ENCODE measurements around the gene PDE3B. TPM values are rescaled to one million over a fixed set of nuclear protein-coding genes. Genes with fewer than 3 reads are reported as not detected.

Gene PDE3B
- total and polyA plus RNA-seq, 9 of the 15 experiments (the other 6 are each of a cell fraction or from before 2014, with no cell fraction given): 2.3 to 22.5 (median 12.2) TPM

DNA sequence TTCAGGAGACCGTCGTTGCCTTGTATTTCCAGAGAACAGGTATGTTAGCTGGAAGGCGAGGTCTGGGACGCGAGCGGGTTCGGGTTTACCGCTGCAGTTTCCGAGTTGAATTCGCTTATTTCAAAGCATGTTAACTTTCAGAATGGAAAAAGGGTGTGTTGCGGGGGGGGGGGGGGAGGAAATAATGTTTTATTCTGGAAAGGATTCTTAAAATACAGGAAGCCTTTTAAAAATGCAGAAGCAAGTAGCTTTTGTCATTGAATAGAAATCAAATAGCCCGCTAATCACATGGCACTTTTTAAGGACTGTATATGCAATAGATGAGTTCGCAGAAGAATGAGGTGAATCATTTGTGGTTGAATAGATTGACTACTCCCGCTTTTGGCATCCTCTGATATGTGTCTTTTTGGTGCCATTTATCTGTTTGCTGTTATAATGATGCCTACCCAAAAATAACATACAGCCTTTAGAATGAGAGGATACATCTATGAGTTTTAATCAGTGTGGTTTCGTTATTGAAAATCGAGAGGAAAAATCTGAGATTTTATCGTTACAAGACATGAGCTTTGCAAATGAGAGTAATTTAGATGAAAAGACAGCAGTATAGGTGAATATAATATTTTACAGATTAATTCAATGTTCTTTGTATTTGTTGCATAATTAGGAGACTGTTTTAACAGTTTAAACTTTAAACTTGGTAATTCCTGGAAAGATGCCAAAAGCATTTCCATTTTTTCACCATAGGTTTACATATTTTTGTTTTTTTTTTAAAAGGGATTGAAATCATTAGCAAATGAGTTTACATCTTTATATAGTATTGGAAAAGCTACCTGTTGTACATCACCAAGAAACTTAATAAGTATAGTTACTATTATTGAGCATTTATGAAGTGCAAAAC is 1.7 kb downstream of the PDE3B start (continued):
- TF ChIP-seq, protein P1, sequence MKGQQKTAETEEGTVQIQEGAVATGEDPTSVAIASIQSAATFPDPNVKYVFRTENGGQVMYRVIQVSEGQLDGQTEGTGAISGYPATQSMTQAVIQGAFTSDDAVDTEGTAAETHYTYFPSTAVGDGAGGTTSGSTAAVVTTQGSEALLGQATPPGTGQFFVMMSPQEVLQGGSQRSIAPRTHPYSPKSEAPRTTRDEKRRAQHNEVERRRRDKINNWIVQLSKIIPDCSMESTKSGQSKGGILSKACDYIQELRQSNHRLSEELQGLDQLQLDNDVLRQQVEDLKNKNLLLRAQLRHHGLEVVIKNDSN (CRISPR knock-in tag; IDR thresholded peaks at IDR 0.05): no peak
- no peak for TF ChIP-seq RHOXF2B (CRISPR knock-in tag; conservative IDR thresholded peaks at IDR 0.05)
- TF ChIP-seq NFXL1 (CRISPR knock-in tag; IDR thresholded peaks at IDR 0.05): no peak
- no peak for TF ChIP-seq RFX5 (IDR thresholded peaks at IDR 0.05; ENCODE audit: low read depth, low read length)
- TF ChIP-seq SRF (CRISPR knock-in tag; IDR thresholded peaks at IDR 0.05): no peak
- TF ChIP-seq MEF2A (IDR thresholded peaks at IDR 0.05; ENCODE audit: control insufficient read depth, low read depth, low read length): no peak
- TF ChIP-seq TFAM (CRISPR knock-in tag; conservative IDR thresholded peaks at IDR 0.05): no peak
- TF ChIP-seq BDP1 (IDR thresholded peaks at IDR 0.05; ENCODE audit: insufficient read depth, insufficient read length): no peak
- TF ChIP-seq ZNF239 (CRISPR knock-in tag; IDR thresholded peaks at IDR 0.05): no peak
- TF ChIP-seq SMARCC2 (IDR thresholded peaks at IDR 0.05; ENCODE audit: low read depth): no peak
- TF ChIP-seq, protein P2, sequence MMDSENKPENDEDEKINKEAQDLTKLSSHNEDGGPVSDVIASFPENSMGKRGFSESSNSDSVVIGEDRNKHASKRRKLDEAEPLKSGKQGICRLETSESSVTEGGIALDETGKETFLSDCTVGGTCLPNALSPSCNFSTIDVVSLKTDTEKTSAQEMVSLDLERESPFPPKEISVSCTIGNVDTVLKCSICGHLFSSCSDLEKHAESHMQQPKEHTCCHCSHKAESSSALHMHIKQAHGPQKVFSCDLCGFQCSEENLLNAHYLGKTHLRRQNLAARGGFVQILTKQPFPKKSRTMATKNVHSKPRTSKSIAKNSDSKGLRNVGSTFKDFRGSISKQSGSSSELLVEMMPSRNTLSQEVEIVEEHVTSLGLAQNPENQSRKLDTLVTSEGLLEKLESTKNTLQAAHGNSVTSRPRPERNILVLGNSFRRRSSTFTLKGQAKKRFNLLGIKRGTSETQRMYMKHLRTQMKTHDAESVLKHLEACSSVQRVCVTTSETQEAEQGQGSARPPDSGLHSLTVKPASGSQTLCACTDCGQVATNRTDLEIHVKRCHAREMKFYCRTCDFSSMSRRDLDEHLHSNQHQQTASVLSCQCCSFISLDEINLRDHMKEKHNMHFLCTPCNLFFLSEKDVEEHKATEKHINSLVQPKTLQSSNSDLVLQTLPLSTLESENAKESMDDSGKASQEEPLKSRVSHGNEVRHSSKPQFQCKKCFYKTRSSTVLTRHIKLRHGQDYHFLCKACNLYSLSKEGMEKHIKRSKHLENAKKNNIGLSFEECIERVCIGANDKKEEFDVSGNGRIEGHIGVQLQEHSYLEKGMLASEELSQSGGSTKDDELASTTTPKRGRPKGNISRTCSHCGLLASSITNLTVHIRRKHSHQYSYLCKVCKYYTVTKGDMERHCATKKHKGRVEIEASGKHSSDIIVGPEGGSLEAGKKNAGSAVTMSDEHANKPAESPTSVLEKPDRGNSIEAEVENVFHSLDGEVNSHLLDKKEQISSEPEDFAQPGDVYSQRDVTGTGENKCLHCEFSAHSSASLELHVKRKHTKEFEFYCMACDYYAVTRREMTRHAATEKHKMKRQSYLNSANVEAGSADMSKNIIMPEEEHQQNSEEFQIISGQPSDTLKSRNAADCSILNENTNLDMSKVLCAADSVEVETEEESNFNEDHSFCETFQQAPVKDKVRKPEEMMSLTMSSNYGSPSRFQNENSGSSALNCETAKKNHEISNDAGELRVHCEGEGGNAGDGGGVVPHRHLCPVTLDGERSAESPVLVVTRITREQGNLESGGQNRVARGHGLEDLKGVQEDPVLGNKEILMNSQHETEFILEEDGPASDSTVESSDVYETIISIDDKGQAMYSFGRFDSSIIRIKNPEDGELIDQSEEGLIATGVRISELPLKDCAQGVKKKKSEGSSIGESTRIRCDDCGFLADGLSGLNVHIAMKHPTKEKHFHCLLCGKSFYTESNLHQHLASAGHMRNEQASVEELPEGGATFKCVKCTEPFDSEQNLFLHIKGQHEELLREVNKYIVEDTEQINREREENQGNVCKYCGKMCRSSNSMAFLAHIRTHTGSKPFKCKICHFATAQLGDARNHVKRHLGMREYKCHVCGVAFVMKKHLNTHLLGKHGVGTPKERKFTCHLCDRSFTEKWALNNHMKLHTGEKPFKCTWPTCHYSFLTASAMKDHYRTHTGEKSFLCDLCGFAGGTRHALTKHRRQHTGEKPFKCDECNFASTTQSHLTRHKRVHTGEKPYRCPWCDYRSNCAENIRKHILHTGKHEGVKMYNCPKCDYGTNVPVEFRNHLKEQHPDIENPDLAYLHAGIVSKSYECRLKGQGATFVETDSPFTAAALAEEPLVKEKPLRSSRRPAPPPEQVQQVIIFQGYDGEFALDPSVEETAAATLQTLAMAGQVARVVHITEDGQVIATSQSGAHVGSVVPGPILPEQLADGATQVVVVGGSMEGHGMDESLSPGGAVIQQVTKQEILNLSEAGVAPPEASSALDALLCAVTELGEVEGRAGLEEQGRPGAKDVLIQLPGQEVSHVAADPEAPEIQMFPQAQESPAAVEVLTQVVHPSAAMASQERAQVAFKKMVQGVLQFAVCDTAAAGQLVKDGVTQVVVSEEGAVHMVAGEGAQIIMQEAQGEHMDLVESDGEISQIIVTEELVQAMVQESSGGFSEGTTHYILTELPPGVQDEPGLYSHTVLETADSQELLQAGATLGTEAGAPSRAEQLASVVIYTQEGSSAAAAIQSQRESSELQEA (IDR thresholded peaks at IDR 0.05; ENCODE audit: low read depth): no peak
- TF ChIP-seq ZSCAN32 (CRISPR knock-in tag; IDR thresholded peaks at IDR 0.05): no peak
- no peak for TF ChIP-seq ZNF212 (CRISPR knock-in tag; IDR thresholded peaks at IDR 0.05)
- TF ChIP-seq BHLHE40 (IDR thresholded peaks at IDR 0.05; ENCODE audit: low read length): no peak
- no peak for TF ChIP-seq CBFA2T2 (conservative IDR thresholded peaks at IDR 0.05)
- TF ChIP-seq WHSC1 (IDR thresholded peaks at IDR 0.05; ENCODE audit: low read length): no peak
- TF ChIP-seq, protein P3, sequence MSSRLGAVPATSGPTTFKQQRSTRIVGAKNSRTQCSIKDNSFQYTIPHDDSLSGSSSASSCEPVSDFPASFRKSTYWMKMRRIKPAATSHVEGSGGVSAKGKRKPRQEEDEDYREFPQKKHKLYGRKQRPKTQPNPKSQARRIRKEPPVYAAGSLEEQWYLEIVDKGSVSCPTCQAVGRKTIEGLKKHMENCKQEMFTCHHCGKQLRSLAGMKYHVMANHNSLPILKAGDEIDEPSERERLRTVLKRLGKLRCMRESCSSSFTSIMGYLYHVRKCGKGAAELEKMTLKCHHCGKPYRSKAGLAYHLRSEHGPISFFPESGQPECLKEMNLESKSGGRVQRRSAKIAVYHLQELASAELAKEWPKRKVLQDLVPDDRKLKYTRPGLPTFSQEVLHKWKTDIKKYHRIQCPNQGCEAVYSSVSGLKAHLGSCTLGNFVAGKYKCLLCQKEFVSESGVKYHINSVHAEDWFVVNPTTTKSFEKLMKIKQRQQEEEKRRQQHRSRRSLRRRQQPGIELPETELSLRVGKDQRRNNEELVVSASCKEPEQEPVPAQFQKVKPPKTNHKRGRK (tag; IDR thresholded peaks at IDR 0.05): no peak
- peak; percentile 77 to 78 for TF ChIP-seq KDM1A (IDR thresholded peaks at IDR 0.05)

Measured in K562 (cell line).